Muscle layer of duodenum (tissue), 2 donors: Measurements from ENCODE around the gene AGBL4.

Experiments
- H3K27ac ChIP-seq: one replicate; pipeline ENCODE4 v1.7.0; 2013; ENCODE audit warnings: mild to moderate bottlenecking, low read length
- H3K27me3 ChIP-seq: one replicate; pipeline ENCODE4 v1.7.0; 2013; ENCODE audit warnings: low read depth, mild to moderate bottlenecking, control low read depth, low read length
- H3K36me3 ChIP-seq, 2 donors: one replicate each; pipeline ENCODE4 v1.7.0; 2013; ENCODE audit warnings: low read length in 2 of 2, control low read depth in 1 of 2, mild to moderate bottlenecking in 1 of 2; ENCODE audit not compliant: insufficient read depth in 2 of 2, control insufficient read depth in 1 of 2
- H3K4me1 ChIP-seq, 2 donors: one replicate each; pipeline ENCODE4 v1.7.0; 2013; ENCODE audit warnings: low read length in 2 of 2, mild to moderate bottlenecking in 2 of 2, control low read depth in 1 of 2, moderate library complexity in 1 of 2; ENCODE audit not compliant: insufficient read depth in 2 of 2, control insufficient read depth in 1 of 2
- H3K4me3 ChIP-seq, 2 donors: one replicate each; pipeline ENCODE4 v1.7.0; 2013; ENCODE audit warnings: low read length in 2 of 2, low read depth in 1 of 2, mild to moderate bottlenecking in 1 of 2
- H3K9me3 ChIP-seq, 2 donors: one replicate each; pipeline ENCODE4 v1.7.0; 2013; ENCODE audit warnings: low read length in 2 of 2, control low read depth in 1 of 2, mild to moderate bottlenecking in 1 of 2; ENCODE audit not compliant: control insufficient read depth in 1 of 2
- donor health status: healthy.

The AGBL4 gene

DNA sequence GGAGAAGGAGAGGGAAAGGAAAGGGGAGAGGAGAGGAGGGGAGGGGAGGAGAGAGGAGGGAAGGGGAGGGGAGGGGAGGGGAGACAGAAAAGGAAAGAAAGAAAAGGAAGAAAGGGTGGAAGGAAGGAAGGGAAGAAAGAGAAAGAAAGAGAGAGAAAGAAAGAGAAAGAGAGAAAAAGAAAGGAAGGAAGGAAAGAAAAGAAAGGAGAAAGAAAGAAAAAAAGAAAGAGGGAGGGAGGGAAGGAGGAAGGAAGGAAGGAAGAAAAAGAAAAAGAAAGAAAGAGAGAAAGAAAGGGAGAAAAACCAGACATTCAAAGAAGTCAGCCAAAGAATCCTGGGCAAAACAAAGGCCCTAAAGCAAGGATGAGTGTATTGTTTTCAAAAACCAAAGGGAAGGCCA is 1426.1 kb downstream of the AGBL4 start:
- H3K27ac ChIP-seq = no peak overlapping the region
- H3K36me3 ChIP-seq = no peaks in the 10 kb centered on the region
- H3K4me3 ChIP-seq = no peak overlapping the region
- peaks cover 0 to 20% of the 10 kb centered on the region in 2 donors for H3K4me1 ChIP-seq
- H3K9me3 ChIP-seq = no peaks in the 10 kb centered on the region
- no peaks in the 10 kb centered on the region for H3K27me3 ChIP-seq

DNA sequence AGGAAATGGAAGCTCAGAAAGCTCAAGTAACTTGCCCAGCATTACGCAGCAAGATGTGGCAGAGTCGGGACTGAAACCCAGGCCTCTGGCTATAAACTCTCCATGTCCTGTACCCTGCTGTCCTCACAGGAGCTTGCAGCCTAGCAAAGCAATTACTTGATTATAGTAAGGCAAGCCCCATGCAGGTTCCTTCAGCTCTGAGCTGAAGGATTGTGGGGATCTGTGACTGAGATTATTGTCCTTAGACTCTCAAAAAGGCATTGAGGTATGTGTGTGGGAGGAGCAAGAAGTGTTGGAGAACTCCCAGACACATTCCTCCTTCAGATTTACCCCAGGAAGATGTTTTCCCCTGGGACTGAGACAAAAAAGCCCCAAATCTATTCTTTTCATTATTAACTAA is 1427.7 kb downstream of the AGBL4 start:
- Histone ChIP-seq H3K4me1 (peaks cover 0 to 14% of the 10 kb centered on the region in 2 donors), H3K27me3 (no peaks in the 10 kb centered on the region), H3K4me3 (no peak overlapping the region), H3K9me3 (no peaks in the 10 kb centered on the region), H3K36me3 (no peaks in the 10 kb centered on the region), H3K27ac (no peak overlapping the region)

DNA sequence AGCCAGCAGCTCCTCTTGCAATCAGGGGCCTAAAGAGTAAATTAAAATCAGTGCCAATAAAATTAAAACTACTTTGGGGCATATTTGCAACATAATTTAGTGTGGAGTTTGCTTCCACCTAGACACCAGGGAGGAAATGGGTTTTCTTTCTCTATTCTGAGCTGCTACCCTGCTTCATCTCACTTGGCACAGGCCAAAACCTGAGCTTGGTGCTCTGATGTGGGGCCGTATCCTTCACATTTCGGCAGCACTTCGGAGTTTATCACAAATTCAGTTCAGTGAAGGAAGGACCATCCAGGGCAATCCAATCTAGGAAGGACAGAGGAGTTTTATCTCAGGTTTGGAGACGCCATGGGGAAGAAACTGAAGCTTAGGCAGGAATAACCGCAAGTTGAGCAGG is 1428.1 kb downstream of the AGBL4 start:
- H3K4me3 ChIP-seq = no peak overlapping the region
- H3K27me3 ChIP-seq = no peaks in the 10 kb centered on the region
- no peaks in the 10 kb centered on the region for H3K36me3 ChIP-seq
- H3K4me1 ChIP-seq = peaks cover 0 to 14% of the 10 kb centered on the region in 2 donors
- no peak overlapping the region for H3K27ac ChIP-seq
- H3K9me3 ChIP-seq = no peaks in the 10 kb centered on the region

DNA sequence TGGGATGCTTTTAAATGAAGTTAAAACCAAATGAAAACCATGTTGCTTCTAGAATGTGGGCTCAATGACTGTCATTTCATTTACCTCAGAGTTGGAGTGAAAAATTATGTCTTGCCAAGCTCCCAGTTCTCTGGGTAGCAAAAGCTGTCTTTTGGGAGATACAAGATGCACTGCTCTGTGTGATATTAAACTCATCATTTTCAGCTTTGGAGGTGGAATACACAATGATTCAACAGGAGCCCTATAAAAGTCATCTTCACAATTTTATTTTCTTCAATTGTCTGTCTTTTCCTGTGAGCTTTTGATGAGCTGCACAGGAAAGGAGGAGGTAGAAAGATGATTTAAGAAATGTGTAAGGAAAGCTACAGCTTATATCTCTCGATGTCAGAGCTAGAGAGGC is 1431.4 kb downstream of the AGBL4 start:
- H3K4me3 ChIP-seq = no peak overlapping the region
- H3K4me1 ChIP-seq = peaks cover 0 to 14% of the 10 kb centered on the region in 2 donors
- H3K27ac ChIP-seq = no peak overlapping the region
- no peaks in the 10 kb centered on the region for H3K27me3 ChIP-seq
- H3K36me3 ChIP-seq = no peaks in the 10 kb centered on the region
- H3K9me3 ChIP-seq = no peaks in the 10 kb centered on the region

DNA sequence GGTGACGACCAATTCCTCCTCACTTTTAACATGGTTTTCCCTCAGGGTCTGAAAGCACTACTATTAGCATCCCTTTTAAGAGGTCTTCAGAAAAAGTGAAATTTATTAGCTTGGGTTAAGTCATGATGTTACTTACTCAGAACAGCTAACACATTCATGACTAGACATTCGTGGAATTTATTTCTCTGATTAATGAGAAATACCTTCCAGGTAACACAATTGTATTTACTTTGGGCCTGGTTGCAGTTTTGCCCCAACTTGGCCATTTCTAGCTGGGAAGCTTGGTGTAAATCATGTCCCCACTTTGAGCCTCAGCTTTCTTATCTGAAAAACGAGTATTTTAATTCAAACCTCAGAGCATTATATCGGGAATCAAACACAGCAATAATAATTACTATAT is 1432.6 kb downstream of the AGBL4 start:
- H3K4me1 ChIP-seq = peaks cover 0 to 8% of the 10 kb centered on the region in 2 donors
- no peak overlapping the region for H3K27ac ChIP-seq
- no peaks in the 10 kb centered on the region for H3K27me3 ChIP-seq
- H3K36me3 ChIP-seq = no peaks in the 10 kb centered on the region
- no peaks in the 10 kb centered on the region for H3K9me3 ChIP-seq
- H3K4me3 ChIP-seq = no peak overlapping the region

DNA sequence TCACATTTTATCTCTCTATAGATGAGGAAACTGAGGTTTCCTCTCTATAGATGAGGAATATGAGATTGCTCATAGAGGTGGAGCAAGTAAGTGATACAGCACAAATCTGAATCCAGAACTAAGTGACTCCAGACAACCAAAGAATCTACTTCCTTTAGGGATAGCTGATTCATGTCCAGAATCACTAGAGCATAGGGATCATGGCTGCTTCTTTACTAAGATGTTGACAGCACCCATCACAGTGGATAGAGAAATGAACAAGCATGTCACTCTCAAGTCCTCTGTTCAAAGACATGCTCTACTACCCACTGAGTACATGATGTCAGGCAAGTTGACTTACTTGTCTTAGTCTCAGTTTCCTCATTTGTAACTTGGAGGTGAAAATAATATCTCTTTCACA is 1435.7 kb downstream of the AGBL4 start:
- Histone ChIP-seq H3K4me1 (no peaks in the 10 kb centered on the region), H3K36me3 (no peaks in the 10 kb centered on the region), H3K27me3 (no peaks in the 10 kb centered on the region), H3K4me3 (no peak overlapping the region), H3K9me3 (no peaks in the 10 kb centered on the region), H3K27ac (no peak overlapping the region)

DNA sequence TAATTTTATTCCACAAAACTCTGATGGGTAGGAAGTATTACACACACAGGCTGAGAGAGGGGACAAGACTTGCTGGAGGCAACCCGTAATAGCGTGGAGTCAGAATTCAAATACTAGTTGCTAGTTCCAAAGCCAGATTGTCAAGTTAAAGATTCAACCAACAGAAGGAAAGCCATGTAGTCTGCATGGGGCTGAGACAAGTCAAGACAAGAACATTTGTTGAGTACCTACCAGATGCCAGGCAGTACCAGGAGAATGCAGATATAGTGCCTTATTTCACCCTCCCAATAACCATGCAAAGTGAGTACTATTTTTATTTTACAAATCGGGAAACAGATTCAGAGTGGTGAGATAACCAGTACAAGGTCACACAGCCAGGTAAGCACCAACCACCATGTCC is 1441.3 kb downstream of the AGBL4 start:
- no peaks in the 10 kb centered on the region for H3K9me3 ChIP-seq
- no peaks in the 10 kb centered on the region for H3K27me3 ChIP-seq
- H3K27ac ChIP-seq = no peak overlapping the region
- H3K36me3 ChIP-seq = no peaks in the 10 kb centered on the region
- H3K4me3 ChIP-seq = no peak overlapping the region
- peaks cover 0 to 5% of the 10 kb centered on the region in 2 donors for H3K4me1 ChIP-seq

DNA sequence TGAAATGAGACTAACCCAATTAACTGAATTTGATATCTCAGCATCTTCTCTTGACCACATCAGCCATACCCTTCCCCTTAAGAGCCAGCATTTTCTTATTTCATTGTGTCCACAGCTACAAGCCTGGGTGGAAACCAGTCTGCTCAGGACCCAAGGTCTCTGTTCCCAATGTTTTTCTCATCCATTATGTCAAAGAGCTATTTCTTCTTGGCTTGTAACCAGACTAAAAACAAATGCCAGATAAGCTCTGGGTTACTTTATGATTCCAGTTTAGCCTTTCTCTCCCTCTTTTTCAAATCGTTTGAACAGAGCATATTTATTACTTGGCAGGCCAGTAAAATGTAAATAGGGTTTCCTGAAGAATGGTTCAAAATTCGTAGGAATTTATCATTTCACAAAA is 1442.5 kb downstream of the AGBL4 start:
- Histone ChIP-seq H3K9me3 (no peaks in the 10 kb centered on the region), H3K27me3 (no peaks in the 10 kb centered on the region), H3K4me3 (no peak overlapping the region), H3K36me3 (no peaks in the 10 kb centered on the region), H3K4me1 (peaks cover 0 to 5% of the 10 kb centered on the region in 2 donors), H3K27ac (no peak overlapping the region)

DNA sequence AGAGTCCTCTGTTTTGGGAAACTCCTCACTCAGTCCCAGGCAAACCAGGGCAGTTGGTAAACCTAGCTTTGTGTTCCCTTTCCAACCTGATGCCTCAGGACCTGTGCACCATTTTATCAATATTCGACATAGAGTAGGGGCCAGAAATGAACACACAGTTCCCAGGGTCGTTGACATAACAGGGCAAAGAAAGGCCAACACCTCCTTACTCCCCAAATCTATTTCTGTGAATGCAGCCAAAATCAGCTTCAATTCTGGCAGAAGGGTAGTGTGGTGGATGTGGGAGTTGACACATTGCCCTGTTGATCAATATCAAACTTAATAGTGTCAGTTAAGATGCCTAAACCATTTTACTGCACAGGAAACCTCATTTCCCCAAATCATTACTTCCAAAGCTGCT is 1447.2 kb downstream of the AGBL4 start:
- no peak overlapping the region for H3K4me3 ChIP-seq
- H3K36me3 ChIP-seq = no peaks in the 10 kb centered on the region
- no peaks in the 10 kb centered on the region for H3K9me3 ChIP-seq
- peaks cover 0 to 1% of the 10 kb centered on the region in 2 donors for H3K4me1 ChIP-seq
- H3K27ac ChIP-seq = no peak overlapping the region
- no peaks in the 10 kb centered on the region for H3K27me3 ChIP-seq

DNA sequence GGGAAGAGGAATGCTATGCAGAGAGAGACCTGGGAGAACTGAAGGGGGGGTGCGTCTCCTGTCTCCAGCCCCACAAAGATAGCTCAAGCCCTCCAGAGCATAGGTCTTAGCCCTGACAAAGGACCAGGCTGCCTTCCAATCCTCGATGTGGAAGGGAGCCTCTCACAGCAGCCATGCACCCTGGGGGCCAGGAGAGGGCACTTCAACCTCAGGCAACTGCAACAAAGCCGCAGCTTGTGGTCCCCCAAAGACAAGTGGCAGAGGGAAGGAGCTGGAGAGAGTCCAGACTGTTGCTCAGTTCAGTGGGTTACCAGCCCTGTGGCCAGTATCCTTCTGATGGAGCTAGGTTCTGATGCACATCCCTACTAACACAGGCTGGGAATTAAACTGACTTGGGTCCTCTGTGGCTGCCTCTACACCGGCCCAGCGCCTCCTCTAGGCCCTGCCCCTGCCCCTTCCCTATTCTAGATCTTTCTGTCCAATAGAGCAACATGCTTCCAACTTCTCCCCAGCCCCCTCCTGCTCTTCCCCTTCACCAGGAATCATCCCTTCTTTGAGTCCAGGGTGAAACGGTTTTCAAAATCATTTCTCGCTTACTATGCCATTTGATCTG is 1451.0 kb downstream of the AGBL4 start:
- H3K4me1 ChIP-seq = no peaks in the 10 kb centered on the region
- no peaks in the 10 kb centered on the region for H3K36me3 ChIP-seq
- H3K4me3 ChIP-seq = no peak overlapping the region
- no peaks in the 10 kb centered on the region for H3K9me3 ChIP-seq
- H3K27ac ChIP-seq = no peak overlapping the region
- H3K27me3 ChIP-seq = no peaks in the 10 kb centered on the region

DNA sequence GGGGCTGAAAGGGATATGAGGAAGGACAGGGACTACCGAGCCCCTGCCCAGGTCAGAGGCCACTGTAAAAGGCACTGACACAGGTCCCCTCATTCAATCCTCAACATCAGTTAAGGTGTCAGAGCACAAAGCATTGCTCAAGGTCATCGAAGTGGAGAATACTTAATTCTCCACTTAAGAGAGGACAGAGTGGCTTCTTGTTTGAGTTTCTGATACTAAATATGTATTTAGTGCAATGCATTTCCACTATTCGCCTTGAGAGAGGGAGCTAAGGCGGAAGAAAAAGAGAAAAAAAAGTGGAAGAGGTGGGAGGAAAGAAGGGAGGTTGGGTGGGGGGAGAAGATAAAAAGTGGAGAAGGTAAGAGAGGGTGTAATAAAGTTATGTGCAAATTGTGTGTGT is 1451.6 kb downstream of the AGBL4 start:
- Histone ChIP-seq H3K27me3 (no peaks in the 10 kb centered on the region), H3K27ac (no peak overlapping the region), H3K36me3 (no peaks in the 10 kb centered on the region), H3K4me1 (no peaks in the 10 kb centered on the region), H3K9me3 (no peaks in the 10 kb centered on the region), H3K4me3 (no peak overlapping the region)

DNA sequence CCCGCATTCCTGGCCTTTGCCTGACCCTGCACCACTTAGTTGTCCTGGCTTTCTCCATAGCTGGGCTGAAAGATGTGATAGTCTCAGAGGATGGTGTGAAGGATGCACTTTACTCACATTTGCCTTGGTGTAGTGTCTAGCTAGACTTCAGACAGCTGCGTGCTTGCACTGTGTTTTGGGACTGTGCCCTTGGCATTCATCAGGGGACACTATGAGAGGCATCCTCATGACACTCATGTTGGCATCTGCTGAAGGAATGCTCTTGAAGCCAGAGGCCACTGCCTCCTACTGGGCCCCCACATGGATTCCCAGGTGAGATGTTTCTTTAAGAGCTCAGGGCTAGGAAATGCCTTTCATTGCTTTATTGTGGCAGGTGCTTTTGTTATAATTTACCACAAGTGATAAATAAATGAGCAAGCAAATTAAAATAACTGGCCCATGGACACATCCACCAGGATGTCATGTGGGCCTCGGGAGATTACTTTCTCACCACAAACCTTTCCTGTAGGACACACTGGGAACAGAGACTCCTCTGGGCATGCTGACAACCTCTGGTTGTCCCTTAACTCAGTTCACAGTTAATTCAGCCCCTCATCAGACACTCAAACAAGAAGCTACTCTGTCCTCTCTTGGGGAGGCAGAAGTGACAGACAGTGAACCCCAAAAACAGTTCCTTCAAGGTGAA is 1452.3 kb downstream of the AGBL4 start:
- no peaks in the 10 kb centered on the region for H3K9me3 ChIP-seq
- no peak overlapping the region for H3K27ac ChIP-seq
- no peaks in the 10 kb centered on the region for H3K36me3 ChIP-seq
- H3K27me3 ChIP-seq = no peaks in the 10 kb centered on the region
- H3K4me3 ChIP-seq = no peak overlapping the region
- no peaks in the 10 kb centered on the region for H3K4me1 ChIP-seq
